Umbilical cord (tissue), 2 donors: ENCODE measurements around the gene TPST1. TPM values are rescaled to one million over a fixed set of nuclear protein-coding genes. Genes with fewer than 3 reads are reported as not detected.
"Not testable (repeated sequence)": the region's sequence is repeated elsewhere in the genome, so short reads cannot be mapped to it uniquely, and the experiment has no call there.

Experiments used
- DNase-seq: peaks from one replicate; pipeline ENCODE4 v3.0.0-alpha.2; 2015; ENCODE audit warnings: low spot score
- total RNA-seq: library from RNA; depleted of rRNA; stranded (reverse); fragments of >200 nt; gene quantifications from one replicate; pipeline ENCODE4 v1.2.3, GENCODE V29; 2014; ENCODE audit warnings: low replicate concordance; ENCODE audit not compliant: insufficient read depth

TPST1 gene
- total RNA-seq, 1 donor from 2014 or later = 88.1 TPM

- DNase-seq = no peak
These were observed 174.5 kb downstream of the TPST1 start for GRCh38 chr7:66379542-66380160.

GRCh38 chr7:66380272-66380888 lies 175.2 kb downstream of the TPST1 start:
- DNase-seq = no peak

GRCh38 chr7:66382182-66382923 lies 177.2 kb downstream of the TPST1 start:
- not testable (repeated sequence) for DNase-seq

- DNase-seq = not testable (repeated sequence)
These were observed 180.2 kb downstream of the TPST1 start for GRCh38 chr7:66385191-66385905.

GRCh38 chr7:66395128-66395571 lies 190.0 kb downstream of the TPST1 start:
- not testable (repeated sequence) for DNase-seq

- not testable (repeated sequence) for DNase-seq
These were observed 190.9 kb downstream of the TPST1 start for GRCh38 chr7:66396052-66396451.

- not testable (repeated sequence) for DNase-seq
These were observed 193.7 kb downstream of the TPST1 start for GRCh38 chr7:66398841-66399240.

GRCh38 chr7:66399566-66399965 lies 194.4 kb downstream of the TPST1 start:
- DNase-seq = no peak

GRCh38 chr7:66400400-66400799 lies 195.3 kb downstream of the TPST1 start:
- DNase-seq = no peak

GRCh38 chr7:66401126-66401525 lies 196.0 kb downstream of the TPST1 start:
- not testable (repeated sequence) for DNase-seq

GRCh38 chr7:66401932-66402331 lies 196.8 kb downstream of the TPST1 start:
- DNase-seq = not testable (repeated sequence)

GRCh38 chr7:66403564-66403963 lies 198.4 kb downstream of the TPST1 start:
- DNase-seq = no peak

- no peak for DNase-seq
These were observed 204.4 kb downstream of the TPST1 start for GRCh38 chr7:66409493-66409892.

Other genes with a start within 250 kb of the TPST1 start
- gene GUSB, start 223.1 kb upstream of the TPST1 start, total RNA-seq = 44.3 TPM
- 20.0 TPM for gene ASL, start 129.5 kb upstream of the TPST1 start, total RNA-seq
- gene CRCP, start 90.5 kb upstream of the TPST1 start, total RNA-seq = 59.5 TPM